GM18498 (cell line): ENCODE data around the gene SP3.

Experiments used
- ATAC-seq: cut with Tn5 transposase; IDR thresholded peaks from one replicate; pipeline ENCODE4 v1.9.1; 2021; ENCODE audit warnings: mild to moderate bottlenecking, moderate library complexity; ENCODE audit not compliant: unreplicated experiment

The SP3 gene

GRCh38 chr2:173969886-173970285, 4.7 kb upstream of the SP3 start:
- ATAC-seq, result no peak

DNA sequence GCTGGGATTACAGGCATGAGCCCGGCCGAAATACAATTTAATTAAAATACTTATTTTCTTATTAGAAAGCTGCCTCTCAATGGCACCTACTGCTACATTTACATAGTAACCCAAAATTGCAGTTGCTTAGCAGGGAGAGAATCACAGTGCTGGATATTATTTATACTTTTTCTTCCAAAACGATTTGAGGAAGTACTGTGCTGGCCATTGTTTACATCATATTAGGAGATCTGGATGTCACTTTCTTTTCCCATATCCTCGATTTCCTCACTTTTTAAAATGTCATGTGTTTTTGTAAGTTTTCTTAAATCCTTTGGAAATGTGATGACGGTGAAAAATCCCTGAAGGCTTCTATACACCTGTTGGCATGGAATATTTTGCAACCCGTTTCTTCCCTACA, 3.4 kb upstream of the SP3 start:
- no peak for ATAC-seq

- ATAC-seq, result no peak
Observed at GRCh38 chr2:173966274-173967098, 1.3 kb upstream of the SP3 start.

DNA sequence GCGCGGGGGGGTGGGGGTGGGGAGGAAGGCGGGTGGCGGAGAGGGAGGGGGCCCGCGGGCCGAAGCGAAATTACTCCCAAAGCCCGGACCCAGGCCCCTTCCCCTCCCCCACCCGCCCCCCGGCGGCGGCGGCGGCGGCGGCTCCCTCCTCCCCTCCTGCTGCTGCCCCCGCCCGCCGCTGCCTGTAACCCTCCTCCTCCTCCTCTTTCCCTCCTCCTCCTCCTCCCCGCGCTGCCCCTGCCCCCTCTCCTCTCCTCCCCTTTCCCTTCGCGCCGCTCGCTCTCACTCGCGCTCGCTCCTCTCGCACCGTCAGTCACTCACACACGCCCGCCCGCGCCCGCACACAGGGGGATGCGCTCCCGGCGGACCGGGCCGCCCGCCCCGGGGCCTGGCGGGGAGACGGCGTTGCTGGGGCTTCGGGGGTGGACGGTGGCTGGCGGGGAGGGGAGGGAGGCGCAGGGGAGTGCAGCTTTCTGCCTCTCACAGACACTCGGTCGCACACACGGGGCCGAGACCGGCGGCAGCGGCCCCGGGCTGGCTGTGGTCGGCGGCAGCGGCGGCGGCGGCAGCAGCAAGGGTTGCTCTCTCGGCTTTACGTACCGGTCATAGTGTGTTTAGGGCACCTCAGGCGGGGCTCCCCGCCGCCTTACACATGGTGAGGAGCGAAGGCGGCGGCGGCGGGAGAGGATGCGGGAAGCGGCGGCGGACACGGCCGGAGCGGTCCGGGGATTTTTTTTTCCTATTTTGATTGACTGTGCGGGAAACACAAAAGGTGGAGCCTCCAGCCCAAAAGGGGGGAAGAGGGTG, 405 bp downstream of the SP3 start:
- peak; percentile 30 for ATAC-seq

- peak; percentile 58 for ATAC-seq
Observed at GRCh38 chr2:173963817-173964564, 1.2 kb downstream of the SP3 start.

DNA sequence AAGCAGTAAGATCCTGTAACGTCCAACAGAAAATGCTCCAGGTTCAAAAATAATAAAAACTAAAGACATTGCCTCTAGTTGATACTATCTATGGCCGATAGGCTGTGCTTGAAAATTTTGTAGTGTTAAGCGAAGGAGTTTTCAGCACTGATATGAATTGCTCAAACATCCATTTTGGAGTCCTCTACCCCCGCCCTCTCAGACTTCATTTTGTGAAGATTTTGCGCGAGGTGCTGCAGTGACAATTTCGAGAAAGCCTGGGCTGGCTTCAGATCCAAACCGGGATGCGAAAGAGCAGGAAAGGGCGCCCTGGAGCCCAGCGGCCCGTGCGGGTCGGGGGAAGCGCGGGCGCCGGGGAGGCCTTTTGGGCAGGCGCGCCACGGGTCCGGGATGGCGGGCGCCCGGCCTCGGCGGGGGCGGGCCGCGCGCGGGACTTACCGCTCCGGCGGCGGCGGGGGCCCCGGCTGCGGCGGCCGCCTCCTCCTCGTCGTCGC, 1.8 kb downstream of the SP3 start:
- peak; percentile 16 for ATAC-seq

- ATAC-seq, result no peak
Observed at GRCh38 chr2:173962583-173963110, 2.5 kb downstream of the SP3 start.

GRCh38 chr2:173962031-173962430, 3.1 kb downstream of the SP3 start:
- ATAC-seq, result no peak

DNA sequence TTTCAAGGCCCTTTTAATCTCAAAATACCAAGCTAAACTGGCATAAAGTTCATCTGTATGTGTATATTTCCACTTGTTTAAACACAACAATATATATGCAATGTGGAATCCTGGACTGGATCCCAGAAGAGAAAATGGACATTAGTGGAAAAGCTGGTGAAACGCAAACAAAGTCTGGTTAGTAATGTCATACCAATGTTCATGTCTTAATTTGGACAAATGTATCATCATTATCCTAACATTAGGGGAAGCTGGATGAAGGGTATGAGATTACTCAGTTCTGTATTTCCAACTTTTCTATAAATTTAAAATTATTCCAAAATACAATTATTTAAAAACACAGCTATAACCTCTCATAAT, 3.8 kb downstream of the SP3 start:
- no peak for ATAC-seq

- no peak for ATAC-seq
Observed at GRCh38 chr2:173959909-173960308, 5.3 kb downstream of the SP3 start.

DNA sequence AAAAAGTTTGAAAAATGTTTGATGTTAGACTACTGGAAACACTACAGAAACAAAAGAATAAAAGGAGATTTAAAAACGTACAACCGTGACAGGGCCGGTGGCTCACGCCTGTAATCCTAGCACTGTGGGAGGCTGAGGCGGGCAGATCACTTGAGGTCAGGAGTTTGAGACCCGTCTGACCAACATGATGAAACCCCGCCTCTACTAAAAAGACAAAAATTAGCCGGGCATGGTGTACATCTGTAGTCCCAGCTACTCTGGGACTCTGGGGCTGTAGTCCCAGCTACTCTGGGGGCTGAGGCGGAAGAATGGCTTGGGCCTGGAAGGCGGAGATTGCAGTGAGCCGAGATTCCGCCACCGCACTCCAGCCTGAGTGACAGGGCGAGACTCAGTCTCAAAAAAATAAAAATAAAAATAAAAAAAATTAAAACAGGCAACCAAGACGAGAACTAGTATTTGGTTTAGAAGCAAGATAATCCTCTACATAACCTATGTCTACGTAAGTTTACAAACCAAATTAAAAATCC, 5.8 kb downstream of the SP3 start:
- ATAC-seq, result no peak

DNA sequence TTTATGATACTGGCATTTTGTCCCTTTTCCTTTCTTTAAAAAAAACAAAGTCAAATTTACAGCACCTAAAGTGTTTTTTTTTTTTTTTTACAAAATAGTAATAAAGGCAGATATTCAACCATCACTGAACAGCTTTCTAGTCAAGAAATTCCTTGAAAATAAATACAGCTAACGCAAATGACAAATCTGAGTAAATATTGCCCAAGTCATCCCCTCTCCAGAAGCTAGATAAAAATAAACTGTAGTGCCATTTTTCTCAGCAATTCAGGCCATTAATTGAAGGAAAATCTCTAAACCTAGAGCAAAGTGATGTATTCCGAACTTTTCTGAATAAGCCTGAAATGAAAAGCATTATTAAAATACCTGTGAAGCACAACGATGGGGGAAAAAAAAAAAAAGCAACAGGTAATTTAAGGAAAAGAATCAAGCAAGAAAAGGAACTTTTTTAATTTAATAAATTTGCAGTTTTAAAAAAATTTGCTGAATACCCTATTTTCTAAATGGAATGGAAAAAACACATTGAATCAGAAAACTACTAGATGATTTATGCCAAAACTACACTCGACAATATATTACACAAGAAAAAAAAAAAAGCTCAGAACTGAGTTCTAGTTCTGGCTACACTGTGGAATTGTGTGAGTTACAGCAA, 6.9 kb downstream of the SP3 start:
- no peak for ATAC-seq

- no peak for ATAC-seq
Observed at GRCh38 chr2:173957517-173957916, 7.7 kb downstream of the SP3 start.

DNA sequence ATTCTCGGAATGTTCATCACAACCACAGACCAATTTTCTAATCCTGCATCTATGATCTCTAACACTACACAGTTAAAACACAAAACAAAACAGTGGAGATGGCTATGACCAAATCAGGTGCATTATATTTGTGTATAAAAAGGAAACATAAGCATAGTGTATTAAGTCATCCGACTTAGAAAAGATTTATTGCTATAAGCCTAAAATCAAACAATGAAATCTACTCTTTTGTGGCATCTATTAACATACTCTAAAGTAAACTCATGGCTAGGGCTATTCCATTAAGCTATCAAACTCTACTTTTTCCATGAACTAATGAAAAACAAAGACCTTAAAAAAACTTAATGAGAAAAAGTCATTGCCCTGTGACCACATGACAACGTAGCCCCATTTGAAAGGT, 8.7 kb downstream of the SP3 start:
- no peak for ATAC-seq

DNA sequence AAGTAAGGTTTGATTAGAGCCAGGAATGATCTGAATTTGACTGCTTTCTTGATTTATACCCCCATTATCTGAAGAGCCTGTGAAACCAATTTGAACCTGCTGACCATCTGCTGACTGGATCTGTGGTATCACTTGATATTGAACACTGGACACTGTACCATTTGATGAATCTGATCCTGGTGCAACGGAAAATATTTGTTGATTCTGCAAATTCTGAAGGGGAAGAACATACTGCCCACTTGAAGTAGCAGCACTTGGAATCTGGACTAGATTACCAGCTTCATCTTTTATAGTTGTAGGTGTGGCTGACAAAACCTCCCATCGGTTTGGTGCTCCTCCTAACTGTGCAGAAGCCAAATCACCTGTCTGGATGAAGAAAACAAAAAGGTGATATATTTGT, 9.3 kb downstream of the SP3 start:
- no peak for ATAC-seq

GRCh38 chr2:173955004-173955403, 10.2 kb downstream of the SP3 start:
- no peak for ATAC-seq

- no peak for ATAC-seq
Observed at GRCh38 chr2:173953047-173953424, 12.1 kb downstream of the SP3 start.

DNA sequence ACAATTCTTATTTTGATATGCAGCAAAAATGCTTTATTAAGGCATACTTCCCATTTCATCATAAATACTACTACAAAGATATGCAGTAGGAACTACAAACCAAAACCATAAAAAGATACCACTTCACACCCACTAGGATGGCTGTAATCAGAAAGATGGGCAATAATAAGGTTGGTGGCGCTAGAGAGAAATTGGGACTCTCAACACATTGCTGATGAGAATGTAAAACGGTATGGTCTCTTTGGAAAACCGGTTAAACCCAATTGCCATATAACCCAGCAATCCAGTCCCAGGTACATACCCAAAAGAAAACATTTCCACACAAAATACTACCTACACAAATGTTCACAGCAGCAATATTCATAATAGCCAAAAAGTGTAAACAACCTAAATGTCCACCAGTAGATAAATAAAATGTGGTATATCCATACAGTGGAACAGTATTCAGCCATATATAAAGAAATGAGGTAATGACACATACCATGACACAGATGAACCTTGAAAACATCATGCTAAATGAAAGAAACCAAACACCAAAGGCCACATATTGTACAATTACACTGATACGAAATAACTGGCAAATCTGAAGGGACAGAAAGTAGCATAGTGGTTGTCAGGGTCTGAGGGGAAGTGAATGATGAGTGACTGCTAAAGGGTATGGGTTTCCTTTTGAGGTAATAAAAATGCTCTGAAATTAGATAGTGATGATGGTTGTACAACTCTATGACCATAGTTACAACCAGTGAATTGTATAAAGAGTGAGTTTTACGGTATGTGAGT, 12.7 kb downstream of the SP3 start:
- ATAC-seq, result no peak

GRCh38 chr2:173948842-173949241, 16.3 kb downstream of the SP3 start:
- no peak for ATAC-seq

GRCh38 chr2:173948198-173948597, 17.0 kb downstream of the SP3 start:
- no peak for ATAC-seq
